LNCAP (cell line): ENCODE measurements around the gene KIAA1958.

Experiments used
- CTCF ChIP-seq: fragments of 450-650 bp; IDR thresholded peaks from 2 replicates; pipeline ENCODE4 v1.5.1; 2017; ENCODE audit warnings: mild to moderate bottlenecking

The KIAA1958 gene

GRCh38 chr9:112489876-112490666 is 3.4 kb downstream of the KIAA1958 start:
- TF ChIP-seq CTCF: no peak

DNA sequence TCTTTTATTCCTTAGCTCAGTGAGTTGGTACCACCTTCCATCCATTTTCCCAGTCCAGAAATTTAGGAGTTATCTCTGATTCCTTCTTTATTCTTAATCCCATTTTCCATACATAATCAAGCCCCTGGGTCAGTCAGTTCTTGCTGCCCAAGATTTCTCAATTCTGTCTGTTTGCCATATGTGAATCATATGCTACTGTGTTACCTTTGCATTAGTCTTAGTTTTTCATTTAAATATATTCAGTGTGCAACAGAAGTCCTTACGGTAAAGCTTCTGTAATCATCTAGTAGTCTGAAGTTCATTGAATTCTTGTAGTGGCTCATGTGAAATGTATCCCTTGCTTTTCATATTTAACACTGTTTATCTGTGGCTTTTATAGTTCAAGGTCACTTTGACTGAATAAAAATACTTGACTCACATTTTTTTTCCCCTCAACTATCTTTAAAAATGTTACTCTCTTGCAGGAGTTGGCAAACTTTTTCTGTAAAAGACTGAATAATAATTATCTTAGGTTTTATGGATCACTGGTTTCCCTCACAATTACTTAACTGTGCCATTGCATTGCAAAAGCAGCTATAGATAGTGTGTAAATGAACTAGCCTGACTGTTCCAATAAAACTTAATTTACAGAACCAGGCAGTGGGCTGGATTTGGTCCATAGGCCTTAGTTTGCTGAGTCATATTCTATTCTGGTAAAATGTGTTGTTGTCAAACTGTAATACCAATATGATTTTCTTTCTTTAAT is 6.9 kb downstream of the KIAA1958 start:
- no peak for TF ChIP-seq CTCF

DNA sequence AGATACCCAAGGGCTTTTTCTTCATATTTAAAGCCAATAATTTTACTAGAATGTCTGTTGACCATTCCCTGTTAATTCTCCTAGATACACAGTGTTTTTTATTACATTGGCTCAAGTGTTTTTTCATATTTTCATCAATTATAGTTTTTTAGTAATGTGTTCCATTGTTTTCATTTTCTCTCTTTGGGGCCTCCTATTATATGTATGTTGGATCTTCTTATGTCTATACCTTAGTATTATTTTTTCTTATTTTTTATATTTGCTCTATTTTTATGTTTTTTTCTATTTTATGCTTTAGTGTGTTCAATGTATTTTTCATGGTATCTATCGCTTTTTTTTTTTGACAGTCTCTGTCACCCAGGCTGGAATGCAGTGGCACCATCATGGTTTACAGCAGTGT is 7.5 kb downstream of the KIAA1958 start:
- TF ChIP-seq CTCF: no peak

DNA sequence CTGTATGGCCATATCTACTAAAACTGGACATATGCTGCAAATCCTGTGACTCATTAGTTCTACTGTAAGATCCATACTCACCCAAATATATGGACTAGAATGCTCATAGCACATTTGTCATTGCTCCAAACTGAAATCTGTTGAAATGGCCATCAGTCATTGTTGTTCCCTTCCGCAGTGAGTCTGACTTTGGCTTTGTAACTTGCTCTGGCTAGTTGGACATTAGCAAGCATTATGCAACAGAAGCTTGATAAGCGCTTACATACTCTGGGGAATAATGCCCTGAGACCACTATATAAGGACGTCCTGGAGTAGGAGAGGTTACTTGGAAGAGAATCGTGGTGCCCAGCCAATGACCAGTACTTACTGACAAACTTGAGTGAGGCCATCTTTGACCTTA is 9.0 kb downstream of the KIAA1958 start:
- no peak for TF ChIP-seq CTCF

- no peak for TF ChIP-seq CTCF
These were observed 9.6 kb downstream of the KIAA1958 start for GRCh38 chr9:112496074-112496722.

GRCh38 chr9:112500842-112501241 is 14.2 kb downstream of the KIAA1958 start:
- TF ChIP-seq CTCF: no peak

DNA sequence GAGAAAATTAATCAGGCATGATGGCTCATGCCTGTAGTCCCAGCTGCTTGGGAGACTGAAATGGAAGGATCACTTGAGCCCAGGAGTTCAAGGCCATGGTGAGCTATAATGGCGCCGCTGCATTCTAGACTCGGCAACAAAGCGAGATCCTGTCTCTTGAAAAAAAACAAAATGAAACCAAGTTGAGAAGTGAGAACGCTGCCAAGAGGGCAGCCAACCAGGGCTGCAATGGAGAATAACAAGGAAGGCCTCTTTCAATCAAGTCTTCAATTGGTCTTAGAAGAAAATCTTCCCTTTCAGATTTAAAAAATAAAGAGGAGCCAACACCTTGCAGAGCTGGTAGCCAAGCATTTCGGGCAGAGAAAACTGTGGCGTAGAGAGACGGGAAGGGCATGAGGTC is 14.7 kb downstream of the KIAA1958 start:
- TF ChIP-seq CTCF: no peak
